ENCODE results near the gene ZNF646. TPM values are rescaled to one million over a fixed set of nuclear protein-coding genes. Genes with fewer than 3 reads are reported as not detected.

ZNF646 gene
- total and polyA plus RNA-seq, 2 donors (not counting 3 experiments of a cell fraction or from before 2014, with no cell fraction given): 4.1 to 15.9 TPM

- CTCF ChIA-PET: interaction anchor here (1.1 to 1.4 kb wide), 3 partner anchors 48 to 109 kb away, joined by 3 to 7 read pairs (median 6); partner anchors contain the start of gene HSD3B7
- Histone ChIP-seq H3K36me3 (ENCODE audit: control insufficient read depth in 2 of 2, extremely low read depth in 1 of 2, insufficient read depth in 2 of 2, low read length in 2 of 2) (peaks cover 3 to 8% of the 10 kb centered on the region in 2 experiments), H3K4me2 (ENCODE audit: insufficient read depth, low read length) (peak overlapping the region; percentile 76), H3K9ac (replicated peaks; ENCODE audit: extremely low read depth, insufficient read depth, low read length) (peak overlapping the region; percentile 65), H3K4me3 (replicated peaks in 1 of 3; ENCODE audit: insufficient read depth in 1 of 3, low read depth in 1 of 3, low read length in 3 of 3) (peak overlapping the region; percentile 63 to 75 (median 71)), H3K27me3 (ENCODE audit: control insufficient read depth in 2 of 2, insufficient read depth in 2 of 2, low read length in 2 of 2) (no peaks in the 10 kb centered on the region), H3K4me1 (ENCODE audit: control insufficient read depth, extremely low read depth, insufficient read depth, low read length) (peaks cover 11% of the 10 kb centered on the region), H4K20me1 (replicated peaks; ENCODE audit: control insufficient read depth, extremely low read depth, insufficient read depth, low read length) (no peaks in the 10 kb centered on the region), H3K9me3 (replicated peaks; ENCODE audit: control insufficient read depth, insufficient read depth, low read length) (no peaks in the 10 kb centered on the region), H3K27ac (ENCODE audit: insufficient read depth, low read depth, low read length) (peak overlapping the region; percentile 85), H3K79me2 (ENCODE audit: control insufficient read depth, insufficient read depth, low read length) (peaks cover 12% of the 10 kb centered on the region), H2AFZ (ENCODE audit: low read depth, low read length) (peak overlapping the region; percentile 30), H3K9me1 (replicated peaks; ENCODE audit: control insufficient read depth, extremely low read depth, insufficient read depth, low read length) (no peaks in the 10 kb centered on the region)
- intact Hi-C loops (cut with micrococcal nuclease): loop anchor here (1.0 to 2.0 kb wide), 5 partner anchors 40 to 425 kb away; partner anchors contain the start of genes ARMC5, KAT8, SETD1A and VKORC1
- POLR2A ChIA-PET: interaction anchor here (0.7 to 1.0 kb wide), 2 partner anchors 40 to 840 kb away, joined by 3 to 5 read pairs; partner anchors contain the start of genes ZNF267, ZNF646 and ZNF668
- FAIRE-seq (peak; percentile 99), DNase-seq (ENCODE audit: low read depth, low spot score) (peak; percentile 82)
- TSS peak; percentile 58 for BruUV-seq (replicated peaks)
- peak; percentile 59 for TF ChIP-seq POLR2A (IDR thresholded peaks at IDR 0.05; ENCODE audit: low read depth, low read length)
- TF ChIP-seq POLR2AphosphoS5 (IDR thresholded peaks at IDR 0.05; ENCODE audit: insufficient read depth, low read depth, low read length): peak; percentile 16
- peak; percentile 22 for TF ChIP-seq MAX (IDR thresholded peaks at IDR 0.05; ENCODE audit: insufficient read depth, insufficient read length)
- TF ChIP-seq JUN (IDR thresholded peaks at IDR 0.05; ENCODE audit: borderline replicate concordance, insufficient read depth, insufficient read length, low read depth): no peak
- dilution Hi-C loops (cut with MboI; ENCODE audit: extremely low pct_ligation_motif_present, low sequenced_read_pairs): no loop called here
These were observed 40.3 kb upstream of the ZNF646 start for GRCh38 chr16:31033709-31034492.

GRCh38 chr16:31036691-31037090 is 37.5 kb upstream of the ZNF646 start:
- H3K36me3 ChIP-seq (ENCODE audit: control insufficient read depth in 2 of 2, extremely low read depth in 1 of 2, insufficient read depth in 2 of 2, low read length in 2 of 2): peaks cover 3 to 23% of the 10 kb centered on the region in 2 experiments
- no peaks in the 10 kb centered on the region for H3K9me3 ChIP-seq (replicated peaks; ENCODE audit: control insufficient read depth, insufficient read depth, low read length)
- no TSS peak for BruUV-seq (replicated peaks)
- H3K79me2 ChIP-seq (ENCODE audit: control insufficient read depth, insufficient read depth, low read length): peaks cover 12% of the 10 kb centered on the region
- no peak overlapping the region for H3K4me2 ChIP-seq (ENCODE audit: insufficient read depth, low read length)
- peaks cover 11% of the 10 kb centered on the region for H3K4me1 ChIP-seq (ENCODE audit: control insufficient read depth, extremely low read depth, insufficient read depth, low read length)
- POLR2A ChIA-PET: no interaction called here
- no peak overlapping the region for H2AFZ ChIP-seq (ENCODE audit: low read depth, low read length)
- intact Hi-C loops (cut with micrococcal nuclease) (no loop called here), dilution Hi-C loops (cut with MboI; ENCODE audit: extremely low pct_ligation_motif_present, low sequenced_read_pairs) (no loop called here)
- CTCF ChIA-PET: no interaction called here
- no peak overlapping the region for H3K27ac ChIP-seq (ENCODE audit: insufficient read depth, low read depth, low read length)
- no peak overlapping the region for H3K4me3 ChIP-seq (replicated peaks in 1 of 3; ENCODE audit: insufficient read depth in 1 of 3, low read depth in 1 of 3, low read length in 3 of 3)
- TF ChIP-seq POLR2AphosphoS5 (IDR thresholded peaks at IDR 0.05; ENCODE audit: insufficient read depth, low read depth, low read length) (no peak), MYC (IDR thresholded peaks at IDR 0.05; ENCODE audit: low read depth, low read length) (no peak), FOS (IDR thresholded peaks at IDR 0.05; ENCODE audit: borderline replicate concordance, insufficient read depth, low read length) (no peak), JUN (IDR thresholded peaks at IDR 0.05; ENCODE audit: borderline replicate concordance, insufficient read depth, insufficient read length, low read depth) (no peak), CTCF (IDR thresholded peaks at IDR 0.05; ENCODE audit: extremely low read depth in 1 of 2, insufficient read depth in 1 of 2, low read depth in 1 of 2, low read length in 2 of 2) (no peak), POLR2A (IDR thresholded peaks at IDR 0.05; ENCODE audit: low read depth, low read length) (no peak), MAX (IDR thresholded peaks at IDR 0.05; ENCODE audit: insufficient read depth, insufficient read length) (no peak), GATA2 (IDR thresholded peaks at IDR 0.05; ENCODE audit: insufficient read depth, insufficient read length, low read depth, low read length) (no peak), EZH2 (IDR thresholded peaks at IDR 0.05; ENCODE audit: borderline replicate concordance, low read depth, low read length, severe bottlenecking) (no peak)
- no peaks in the 10 kb centered on the region for H4K20me1 ChIP-seq (replicated peaks; ENCODE audit: control insufficient read depth, extremely low read depth, insufficient read depth, low read length)
- no peaks in the 10 kb centered on the region for H3K9me1 ChIP-seq (replicated peaks; ENCODE audit: control insufficient read depth, extremely low read depth, insufficient read depth, low read length)
- FAIRE-seq (no peak), DNase-seq (ENCODE audit: low read depth, low spot score) (no peak)
- H3K9ac ChIP-seq (replicated peaks; ENCODE audit: extremely low read depth, insufficient read depth, low read length): no peak overlapping the region
- no peaks in the 10 kb centered on the region for H3K27me3 ChIP-seq (ENCODE audit: control insufficient read depth in 2 of 2, insufficient read depth in 2 of 2, low read length in 2 of 2)

Data from endothelial cell of umbilical vein (primary cell).